Endothelial cell of umbilical vein (primary cell): ENCODE results near the gene SLC25A17. TPM values are rescaled to one million over a fixed set of nuclear protein-coding genes. Genes with fewer than 3 reads are reported as not detected.

Experiments used
- BruUV-seq: library from RNA; stranded (reverse); fragments of 400-500 nt; replicated peaks from 2 replicates; lab custom pipeline; 2021; lab: Mats Ljungman, UMichigan
- CTCF ChIA-PET: fragments of 300-600, 350-600 bp; sonication (Branson Sonifier 250); formaldehyde crosslinking; loops from one replicate; lab custom pipeline; 2021; ENCODE audit warnings: antibody characterized with exemption, inconsistent platforms; lab: Charles Lee
- POLR2A ChIA-PET: fragments of 300-600, 350-600 bp; sonication (Branson Sonifier 250); formaldehyde crosslinking; loops from one replicate; lab custom pipeline; 2021; ENCODE audit warnings: antibody characterized with exemption, inconsistent platforms; lab: Charles Lee
- DNase-seq: peaks from one replicate; pipeline ENCODE4 v3.0.0-alpha.2; 2011; ENCODE audit warnings: low read depth, low spot score
- FAIRE-seq: peaks from 2 replicates; lab custom pipeline; 2011; peaks lifted over from hg19 to GRCh38; lab: Jason Lieb, UNC
- H2AFZ ChIP-seq: 2 replicates; pipeline ENCODE4 v1.6.0; 2012; ENCODE audit warnings: low read depth, low read length, control low read depth, inconsistent platforms
- H3K27ac ChIP-seq: 2 replicates; pipeline ENCODE4 v1.5.1; 2011; ENCODE audit warnings: low read depth, mild to moderate bottlenecking, control low read depth, low read length, moderate library complexity; ENCODE audit not compliant: insufficient read depth
- H3K27me3 ChIP-seq, 2 experiments: 2 replicates each; pipeline versions ENCODE4 v1.6.0 to v1.6.1; 2011; ENCODE audit warnings: low read length in 2 of 2, mixed read lengths in 1 of 2; ENCODE audit not compliant: control insufficient read depth in 2 of 2, insufficient read depth in 2 of 2
- H3K36me3 ChIP-seq, 2 experiments: 2 replicates in 1 of 2; 3 replicates in 1 of 2; pipeline ENCODE4 v1.5.1; 2011; ENCODE audit warnings: low read length in 2 of 2, mild to moderate bottlenecking in 1 of 2, moderate library complexity in 1 of 2; ENCODE audit not compliant: control insufficient read depth in 2 of 2, insufficient read depth in 2 of 2; ENCODE audit errors: extremely low read depth in 1 of 2
- H3K4me1 ChIP-seq: 3 replicates; pipeline ENCODE4 v1.5.1; 2011; ENCODE audit warnings: mild to moderate bottlenecking, low read length; ENCODE audit not compliant: control insufficient read depth, insufficient read depth; ENCODE audit errors: extremely low read depth
- H3K4me2 ChIP-seq: 2 replicates; pipeline ENCODE4 v1.6.1; 2011; ENCODE audit warnings: low read length, control low read depth, mixed read lengths; ENCODE audit not compliant: insufficient read depth
- H3K4me3 ChIP-seq, 3 experiments: fragments of 200-600 bp in 1 of 3; sonication (generic), shearing (Covaris generic) in 1 of 3; replicated peaks in 1 of 3; 2 replicates each; pipeline ENCODE4 v1.5.1; 2011 to 2016; ENCODE audit warnings: control low read depth in 3 of 3, low read length in 3 of 3, mild to moderate bottlenecking in 2 of 3, inconsistent platforms in 1 of 3, low read depth in 1 of 3, moderate library complexity in 1 of 3; ENCODE audit not compliant: insufficient read depth in 1 of 3
- H3K79me2 ChIP-seq: 2 replicates; pipeline ENCODE4 v1.6.0; 2012; ENCODE audit warnings: low read length, inconsistent platforms; ENCODE audit not compliant: control insufficient read depth, insufficient read depth
- H3K9ac ChIP-seq: replicated peaks from 2 replicates; pipeline ENCODE3; 2011; ENCODE audit warnings: low read length, control low read depth; ENCODE audit not compliant: insufficient read depth; ENCODE audit errors: extremely low read depth
- H3K9me1 ChIP-seq: replicated peaks from 3 replicates; pipeline ENCODE4 v1.6.0; 2011; ENCODE audit warnings: mild to moderate bottlenecking, low read length; ENCODE audit not compliant: control insufficient read depth, insufficient read depth; ENCODE audit errors: extremely low read depth
- H3K9me3 ChIP-seq: replicated peaks from 2 replicates; pipeline ENCODE4 v1.5.1; 2012; ENCODE audit warnings: low read length, inconsistent platforms; ENCODE audit not compliant: control insufficient read depth, insufficient read depth
- H4K20me1 ChIP-seq: replicated peaks from 2 replicates; pipeline ENCODE3; 2011; ENCODE audit warnings: mild to moderate bottlenecking, low read length; ENCODE audit not compliant: control insufficient read depth, insufficient read depth; ENCODE audit errors: extremely low read depth
- CTCF ChIP-seq, 2 donors: IDR thresholded peaks; 1 replicate in 1 of 2; 2 replicates in 1 of 2; pipeline ENCODE4 v1.5.1; 2011; ENCODE audit warnings: low read length in 2 of 2, mild to moderate bottlenecking in 2 of 2, moderate library complexity in 2 of 2, control low read depth in 1 of 2, inconsistent platforms in 1 of 2, low read depth in 1 of 2; ENCODE audit not compliant: insufficient read depth in 1 of 2; ENCODE audit errors: extremely low read depth in 1 of 2
- EZH2 ChIP-seq: IDR thresholded peaks from 2 replicates; pipeline ENCODE4 v1.6.1; 2012; ENCODE audit warnings: borderline replicate concordance, low read depth, mild to moderate bottlenecking, moderate library complexity, low read length, inconsistent platforms; ENCODE audit not compliant: severe bottlenecking
- FOS ChIP-seq: IDR thresholded peaks from 2 replicates; pipeline ENCODE4 v1.6.1; 2011; ENCODE audit warnings: mild to moderate bottlenecking, low read length, moderate library complexity, borderline replicate concordance; ENCODE audit not compliant: insufficient read depth
- GATA2 ChIP-seq: IDR thresholded peaks from 2 replicates; pipeline ENCODE4 v1.7.0; 2011; ENCODE audit warnings: low read depth, mild to moderate bottlenecking, moderate library complexity, mixed read lengths, low read length; ENCODE audit not compliant: insufficient read length, insufficient read depth
- JUN ChIP-seq: IDR thresholded peaks from 2 replicates; pipeline ENCODE4 v1.6.1; 2011; ENCODE audit warnings: borderline replicate concordance, low read depth; ENCODE audit not compliant: insufficient read length, insufficient read depth
- MAX ChIP-seq: IDR thresholded peaks from 2 replicates; pipeline ENCODE4 v1.6.1; 2011; ENCODE audit not compliant: insufficient read depth, insufficient read length
- MYC ChIP-seq: IDR thresholded peaks from one replicate; pipeline ENCODE4 v1.6.1; 2011; ENCODE audit warnings: mild to moderate bottlenecking, low read depth, low read length
- POLR2A ChIP-seq: IDR thresholded peaks from 2 replicates; pipeline ENCODE4 v1.6.1; 2012; ENCODE audit warnings: low read depth, mild to moderate bottlenecking, control low read depth, low read length
- POLR2AphosphoS5 ChIP-seq: IDR thresholded peaks from 2 replicates; pipeline ENCODE4 v1.6.1; 2012; ENCODE audit warnings: low read depth, mild to moderate bottlenecking, control low read depth, low read length, moderate library complexity; ENCODE audit not compliant: insufficient read depth
- dilution Hi-C: fragments of 300-500 bp; cut with MboI; formaldehyde crosslinking; loops from one replicate; pipeline ENCODE4 v1.15.0; 2019; ENCODE audit warnings: low sequenced_read_pairs; ENCODE audit not compliant: extremely low pct_ligation_motif_present
- intact Hi-C: fragments of 100-400 bp; cut with micrococcal nuclease; formaldehyde crosslinking; loops from one replicate; pipeline ENCODE4 v1.10.0; 2022
- polyA plus RNA-seq, 4 experiments: library from polyadenylated mRNA; depleted of rRNA in 3 of 4; stranded (reverse) in 3 of 4; unstranded in 1 of 4; fragments of >200 nt; gene quantifications; 2 replicates each; pipeline versions ENCODE4 v1.2.1 to v1.2.3, GENCODE V29; 2011 to 2012; ENCODE audit warnings: missing spikeins in 1 of 4
- total RNA-seq: library from RNA; stranded (reverse); gene quantifications from 2 replicates; pipeline ENCODE4 v1.2.3, GENCODE V29; 2021

Gene SLC25A17
- total and polyA plus RNA-seq, 2 donors (not counting 3 experiments of a cell fraction or from before 2014, with no cell fraction given): 12.2 to 25.8 TPM

- Histone ChIP-seq H3K9me3 (no peaks in the 10 kb centered on the region), H3K27me3 (no peaks in the 10 kb centered on the region), H3K79me2 (peaks cover 6% of the 10 kb centered on the region), H3K9me1 (no peaks in the 10 kb centered on the region), H3K27ac (no peak overlapping the region), H4K20me1 (no peaks in the 10 kb centered on the region), H3K4me1 (peaks cover 6% of the 10 kb centered on the region), H3K4me3 (no peak overlapping the region), H3K9ac (no peak overlapping the region), H2AFZ (no peak overlapping the region), H3K36me3 (peaks cover 0 to 3% of the 10 kb centered on the region in 2 experiments), H3K4me2 (no peak overlapping the region)
- no TSS peak for BruUV-seq
- intact Hi-C loops: no loop called here
- TF ChIP-seq JUN: no peak
- no peak for TF ChIP-seq MYC
- no peak for TF ChIP-seq POLR2A
- no peak for TF ChIP-seq FOS
- no peak for TF ChIP-seq EZH2
- TF ChIP-seq CTCF (IDR thresholded peaks at IDR 0.05; ENCODE audit: extremely low read depth in 1 of 2, insufficient read depth in 1 of 2, low read depth in 1 of 2, low read length in 2 of 2): no peak
- TF ChIP-seq MAX: no peak
- TF ChIP-seq GATA2: no peak
- no peak for TF ChIP-seq POLR2AphosphoS5
- ChIA-PET CTCF (interaction anchor here (2.0 kb wide), 1 partner anchor 140 kb away, joined by 7 read pairs; no protein-coding TSS in a partner anchor), POLR2A (no interaction called here)
- dilution Hi-C loops: no loop called here
- FAIRE-seq (no peak), DNase-seq (no peak)
Measured at GRCh38 chr22:40823426-40823825, 4.3 kb upstream of the SLC25A17 start.
